PC-3 (cell line): ENCODE measurements around the gene ELL2. TPM values are rescaled to one million over a fixed set of nuclear protein-coding genes. Genes with fewer than 3 reads are reported as not detected.

Experiments
- ATAC-seq: fragments of 200-7000 bp; cut with Tn5 transposase; 2 replicates; pipeline ENCODE4 v1.9.1; 2020; ENCODE audit warnings: mild to moderate bottlenecking, moderate library complexity
- BruUV-seq: library from RNA; stranded (reverse); fragments of 400-500 nt; replicated peaks from 2 replicates; lab custom pipeline; 2021; lab: Mats Ljungman, UMichigan
- CTCF ChIA-PET: fragments of 300-600 bp; sonication (Branson Sonifier 250); formaldehyde crosslinking; loops from one replicate; lab custom pipeline; 2022; ENCODE audit warnings: antibody characterized with exemption; lab: Charles Lee
- POLR2A ChIA-PET: fragments of 300-600 bp; sonication (Branson Sonifier 250); formaldehyde crosslinking; loops from one replicate; lab custom pipeline; 2022; ENCODE audit warnings: antibody characterized with exemption; ENCODE audit not compliant: unreplicated experiment; lab: Charles Lee
- DNase-seq: peaks from one replicate; pipeline ENCODE4 v3.0.0-alpha.2; 2015
- H2AFZ ChIP-seq: fragments of 300-600 bp; sonication (generic); 2 replicates; pipeline ENCODE4 v1.6.0; 2016; ENCODE audit warnings: antibody characterized with exemption, low read length
- H3F3A ChIP-seq: fragments of 300-600 bp; sonication (generic); one replicate; pipeline ENCODE4 v1.6.0; 2017; ENCODE audit warnings: antibody characterized with exemption, low read length, control low read depth, mild to moderate bottlenecking; ENCODE audit not compliant: unreplicated experiment
- H3K27ac ChIP-seq: fragments of 300-600 bp; sonication (generic); 2 replicates; pipeline ENCODE4 v1.5.1; 2016; ENCODE audit warnings: mild to moderate bottlenecking, low read length
- H3K27me3 ChIP-seq: fragments of 300-600 bp; sonication (generic); 2 replicates; pipeline ENCODE4 v1.6.1; 2016; ENCODE audit warnings: low read length, mixed read lengths
- H3K36me3 ChIP-seq: fragments of 300-600 bp; sonication (generic); 2 replicates; pipeline ENCODE4 v1.6.1; 2016; ENCODE audit warnings: low read depth, mixed run types, low read length, mixed read lengths
- H3K4me1 ChIP-seq: fragments of 300-600 bp; sonication (generic); 2 replicates; pipeline ENCODE4 v1.5.1; 2016; ENCODE audit warnings: low read length; ENCODE audit not compliant: insufficient read depth
- H3K4me2 ChIP-seq: fragments of 300-600 bp; sonication (generic); 2 replicates; pipeline ENCODE4 v1.6.0; 2016; ENCODE audit warnings: low read length
- H3K4me3 ChIP-seq: fragments of 300-600 bp; sonication (generic); 2 replicates; pipeline ENCODE4 v1.5.1; 2016; ENCODE audit warnings: mild to moderate bottlenecking, low read length, mixed read lengths
- H3K79me2 ChIP-seq: fragments of 300-600 bp; sonication (generic); 2 replicates; pipeline ENCODE4 v1.6.1; 2017; ENCODE audit warnings: low read length, mixed read lengths
- H3K9ac ChIP-seq: fragments of 300-600 bp; sonication (generic); 2 replicates; pipeline ENCODE4 v1.6.0; 2016; ENCODE audit warnings: mild to moderate bottlenecking, low read length
- H3K9me2 ChIP-seq: fragments of 300-600 bp; sonication (generic); replicated peaks from 2 replicates; pipeline ENCODE4 v1.6.1; 2016; ENCODE audit warnings: mixed run types, low read length, mixed read lengths
- H3K9me3 ChIP-seq: fragments of 300-600 bp; sonication (generic); 2 replicates; pipeline ENCODE4 v1.6.1; 2016; ENCODE audit warnings: low read length, mixed read lengths
- H4K20me1 ChIP-seq: fragments of 300-600 bp; sonication (generic); 2 replicates; pipeline ENCODE4 v1.6.1; 2016; ENCODE audit warnings: low read length, mixed read lengths
- CTCF ChIP-seq: fragments of 300-600 bp; sonication (generic); conservative IDR thresholded peaks from 2 replicates; pipeline ENCODE4 v1.5.1; 2017; ENCODE audit warnings: antibody characterized with exemption, low read depth, mild to moderate bottlenecking, low read length
- EZH2 ChIP-seq: fragments of 300-600 bp; sonication (generic); IDR thresholded peaks from one replicate; pipeline ENCODE4 v1.6.1; 2017; ENCODE audit warnings: antibody characterized with exemption, mild to moderate bottlenecking, low read length; ENCODE audit not compliant: unreplicated experiment
- EZH2phosphoT487 ChIP-seq: fragments of 300-600 bp; sonication (generic); IDR thresholded peaks from 2 replicates; pipeline ENCODE4 v1.6.1; 2018; ENCODE audit warnings: mild to moderate bottlenecking, antibody characterized with exemption, low read length, borderline replicate concordance
- intact Hi-C: fragments of 100-400 bp; cut with micrococcal nuclease; formaldehyde crosslinking; loops from 2 replicates; pipeline ENCODE4 v1.9.0; 2023
- total RNA-seq: library from RNA; depleted of rRNA; stranded (reverse); fragments of >200 nt; gene quantifications from 2 replicates; pipeline ENCODE4 v1.2.3, GENCODE V29; 2014

Gene ELL2
- total RNA-seq, 1 experiment from 2014 or later, result 72.2 TPM

- Histone ChIP-seq H3F3A (no peaks in the 10 kb centered on the region), H3K27ac (no peak overlapping the region), H3K36me3 (no peaks in the 10 kb centered on the region), H3K4me3 (no peak overlapping the region), H3K4me2 (no peak overlapping the region), H2AFZ (no peak overlapping the region), H3K9me2 (no peaks in the 10 kb centered on the region), H4K20me1 (no peaks in the 10 kb centered on the region), H3K27me3 (no peaks in the 10 kb centered on the region), H3K79me2 (no peaks in the 10 kb centered on the region), H3K4me1 (no peaks in the 10 kb centered on the region; the same call in 1 of the 2 replicates), H3K9me3 (no peaks in the 10 kb centered on the region), H3K9ac (no peak overlapping the region)
- BruUV-seq, result no TSS peak
- ATAC-seq (no peak), DNase-seq (no peak)
- CTCF ChIA-PET, result no interaction called here
- intact Hi-C loops, result no loop called here
- TF ChIP-seq EZH2, result no peak
- TF ChIP-seq CTCF, result no peak
- TF ChIP-seq EZH2phosphoT487, result no peak
- POLR2A ChIA-PET, result no interaction called here
Observed at GRCh38 chr5:95975703-95976102, 14.1 kb upstream of the ELL2 start.

- H3K9me3 ChIP-seq, result no peaks in the 10 kb centered on the region
- H4K20me1 ChIP-seq, result no peaks in the 10 kb centered on the region
- ChIA-PET CTCF (no interaction called here), POLR2A (no interaction called here)
- intact Hi-C loops, result no loop called here
- H3K36me3 ChIP-seq, result no peaks in the 10 kb centered on the region
- no TSS peak for BruUV-seq
- H3K27ac ChIP-seq, result no peak overlapping the region
- peak; percentile 29; the same call in 1 of the 2 replicates for ATAC-seq
- DNase-seq, result no peak
- no peak overlapping the region for H3K4me3 ChIP-seq
- no peaks in the 10 kb centered on the region for H3K79me2 ChIP-seq
- no peak for TF ChIP-seq EZH2phosphoT487
- TF ChIP-seq EZH2, result no peak
- TF ChIP-seq CTCF, result no peak
- H2AFZ ChIP-seq, result no peak overlapping the region
- H3K9me2 ChIP-seq, result no peaks in the 10 kb centered on the region
- H3F3A ChIP-seq, result no peaks in the 10 kb centered on the region
- no peak overlapping the region for H3K9ac ChIP-seq
- no peaks in the 10 kb centered on the region for H3K27me3 ChIP-seq
- H3K4me1 ChIP-seq, result no peaks in the 10 kb centered on the region; the same call in 1 of the 2 replicates
- H3K4me2 ChIP-seq, result no peak overlapping the region
Observed at GRCh38 chr5:95973793-95974325, 12.2 kb upstream of the ELL2 start.

GRCh38 chr5:95972196-95972595, 10.5 kb upstream of the ELL2 start:
- Histone ChIP-seq H2AFZ (no peak overlapping the region), H3K4me2 (no peak overlapping the region), H3K27me3 (no peaks in the 10 kb centered on the region), H4K20me1 (no peaks in the 10 kb centered on the region), H3K9ac (no peak overlapping the region), H3K27ac (no peak overlapping the region), H3K79me2 (no peaks in the 10 kb centered on the region), H3K4me1 (no peaks in the 10 kb centered on the region; the same call in 1 of the 2 replicates), H3K9me2 (no peaks in the 10 kb centered on the region), H3K36me3 (no peaks in the 10 kb centered on the region), H3K9me3 (no peaks in the 10 kb centered on the region), H3F3A (no peaks in the 10 kb centered on the region), H3K4me3 (no peak overlapping the region)
- CTCF ChIA-PET, result no interaction called here
- no peak for TF ChIP-seq EZH2phosphoT487
- no peak for TF ChIP-seq EZH2
- TF ChIP-seq CTCF, result no peak
- intact Hi-C loops, result no loop called here
- no peak for ATAC-seq
- no TSS peak for BruUV-seq
- no peak for DNase-seq
- POLR2A ChIA-PET, result no interaction called here
